ENCODE measurements around the gene PAX5. TPM values are rescaled to one million over a fixed set of nuclear protein-coding genes. Genes with fewer than 3 reads are reported as not detected.

Gene PAX5
- total RNA-seq, 3 donors from 2014 or later (not counting 1 experiment from before 2014, with no cell fraction given): 1.3 to 2.1 (median 2.0) TPM

GRCh38 chr9:36933676-36934215 lies 100.3 kb downstream of the PAX5 start:
- no peaks in the 10 kb centered on the region for H3K4me1 ChIP-seq (ENCODE audit: control insufficient read depth, insufficient read depth, low read length)
- WGBS (ENCODE audit: insufficient coverage): 79% methylated on average over 6 of the region's 6 CpGs
- DNase-seq (no peak), ATAC-seq (no peak)
- intact Hi-C loops (cut with micrococcal nuclease): no loop called here
- Mint-ChIP-seq H3K36me3 (no peaks in the 10 kb centered on the region), H3K9me3 (peaks cover 3% of the 10 kb centered on the region in 2 donors), H3K4me3 (no peak overlapping the region), H3K27me3 (ENCODE audit: low read depth in 2 of 2) (peaks cover 13 to 19% of the 10 kb centered on the region in 2 donors), H3K27ac (no peak overlapping the region), H3K4me1 (no peaks in the 10 kb centered on the region)
- no peaks in the 10 kb centered on the region for H3K27me3 ChIP-seq (ENCODE audit: control insufficient read depth, insufficient read depth, low read length)
- no peaks in the 10 kb centered on the region for H3K36me3 ChIP-seq (ENCODE audit: control insufficient read depth, insufficient read depth, low read length)
- H3K4me3 ChIP-seq (ENCODE audit: low read length): no peak overlapping the region
- TF ChIP-seq CTCF (IDR thresholded peaks at IDR 0.05): no peak
- no peak overlapping the region for H3K27ac ChIP-seq (ENCODE audit: low read length)
- no peaks in the 10 kb centered on the region for H3K9me3 ChIP-seq (ENCODE audit: control insufficient read depth, insufficient read depth, low read length)

GRCh38 chr9:36932198-36932597 lies 101.9 kb downstream of the PAX5 start:
- peaks cover 3% of the 10 kb centered on the region in 2 donors for H3K9me3 Mint-ChIP-seq
- Histone ChIP-seq H3K9me3 (ENCODE audit: control insufficient read depth, insufficient read depth, low read length) (no peaks in the 10 kb centered on the region), H3K4me3 (ENCODE audit: low read length) (no peak overlapping the region), H3K36me3 (ENCODE audit: control insufficient read depth, insufficient read depth, low read length) (no peaks in the 10 kb centered on the region), H3K27me3 (ENCODE audit: control insufficient read depth, insufficient read depth, low read length) (no peaks in the 10 kb centered on the region), H3K27ac (ENCODE audit: low read length) (no peak overlapping the region), H3K4me1 (ENCODE audit: control insufficient read depth, insufficient read depth, low read length) (no peaks in the 10 kb centered on the region)
- no peaks in the 10 kb centered on the region for H3K36me3 Mint-ChIP-seq
- H3K4me3 Mint-ChIP-seq: no peak overlapping the region
- ATAC-seq: no peak
- no peak overlapping the region for H3K27ac Mint-ChIP-seq
- no peak for DNase-seq
- 100% methylated on average over 1 of the region's 2 CpGs for WGBS (ENCODE audit: insufficient coverage)
- H3K27me3 Mint-ChIP-seq (ENCODE audit: low read depth in 2 of 2): peaks cover 5 to 21% of the 10 kb centered on the region in 2 donors
- intact Hi-C loops (cut with micrococcal nuclease): no loop called here
- no peaks in the 10 kb centered on the region for H3K4me1 Mint-ChIP-seq
- no peak for TF ChIP-seq CTCF (IDR thresholded peaks at IDR 0.05)

- H3K4me3 ChIP-seq (ENCODE audit: low read length): no peak overlapping the region
- 85% methylated on average over 4 of the region's 4 CpGs for WGBS (ENCODE audit: insufficient coverage)
- H3K27me3 ChIP-seq (ENCODE audit: control insufficient read depth, insufficient read depth, low read length): no peaks in the 10 kb centered on the region
- peaks cover 3% of the 10 kb centered on the region in 2 donors for H3K9me3 Mint-ChIP-seq
- H3K36me3 ChIP-seq (ENCODE audit: control insufficient read depth, insufficient read depth, low read length): no peaks in the 10 kb centered on the region
- no peak overlapping the region for H3K27ac Mint-ChIP-seq
- no peaks in the 10 kb centered on the region for H3K9me3 ChIP-seq (ENCODE audit: control insufficient read depth, insufficient read depth, low read length)
- TF ChIP-seq CTCF (IDR thresholded peaks at IDR 0.05): no peak
- no peak for ATAC-seq
- H3K27me3 Mint-ChIP-seq (ENCODE audit: low read depth in 2 of 2): peaks cover 15 to 21% of the 10 kb centered on the region in 2 donors
- no peak overlapping the region for H3K27ac ChIP-seq (ENCODE audit: low read length)
- H3K36me3 Mint-ChIP-seq: no peaks in the 10 kb centered on the region
- intact Hi-C loops (cut with micrococcal nuclease): no loop called here
- DNase-seq: no peak
- peaks cover 0 to under 1% of the 10 kb centered on the region in 2 donors for H3K4me1 Mint-ChIP-seq
- no peaks in the 10 kb centered on the region for H3K4me1 ChIP-seq (ENCODE audit: control insufficient read depth, insufficient read depth, low read length)
- H3K4me3 Mint-ChIP-seq: no peak overlapping the region
Measured at GRCh38 chr9:36930941-36931340, 103.1 kb downstream of the PAX5 start.

GRCh38 chr9:36929350-36929675 lies 104.8 kb downstream of the PAX5 start:
- no peak overlapping the region for H3K4me3 Mint-ChIP-seq
- Histone ChIP-seq H3K4me1 (ENCODE audit: control insufficient read depth, insufficient read depth, low read length) (no peaks in the 10 kb centered on the region), H3K27me3 (ENCODE audit: control insufficient read depth, insufficient read depth, low read length) (no peaks in the 10 kb centered on the region), H3K9me3 (ENCODE audit: control insufficient read depth, insufficient read depth, low read length) (no peaks in the 10 kb centered on the region), H3K4me3 (ENCODE audit: low read length) (no peak overlapping the region), H3K27ac (ENCODE audit: low read length) (no peak overlapping the region), H3K36me3 (ENCODE audit: control insufficient read depth, insufficient read depth, low read length) (no peaks in the 10 kb centered on the region)
- H3K4me1 Mint-ChIP-seq: peaks cover 0 to 4% of the 10 kb centered on the region in 2 donors
- WGBS (ENCODE audit: insufficient coverage): 79% methylated on average over 5 of the region's 5 CpGs
- peaks cover 3% of the 10 kb centered on the region in 2 donors for H3K9me3 Mint-ChIP-seq
- peaks cover 19 to 21% of the 10 kb centered on the region in 2 donors for H3K27me3 Mint-ChIP-seq (ENCODE audit: low read depth in 2 of 2)
- ATAC-seq (no peak), DNase-seq (no peak)
- no peak overlapping the region for H3K27ac Mint-ChIP-seq
- intact Hi-C loops (cut with micrococcal nuclease): no loop called here
- no peaks in the 10 kb centered on the region for H3K36me3 Mint-ChIP-seq
- no peak for TF ChIP-seq CTCF (IDR thresholded peaks at IDR 0.05)

Data from natural killer cell (primary cell).